HG02763 (cell line): Measurements from ENCODE around the gene CCND1.
"Not testable (repeated sequence)": the region's sequence is repeated elsewhere in the genome, so short reads cannot be mapped to it uniquely, and the experiment has no call there.

Experiments
- ATAC-seq: cut with Tn5 transposase; IDR thresholded peaks from one replicate; pipeline ENCODE4 v1.9.1; 2021; ENCODE audit warnings: mild to moderate bottlenecking, moderate library complexity; ENCODE audit not compliant: unreplicated experiment

The CCND1 gene

GRCh38 chr11:69686452-69686851 is 45.5 kb downstream of the CCND1 start:
- no peak for ATAC-seq

GRCh38 chr11:69686856-69687255 is 45.9 kb downstream of the CCND1 start:
- ATAC-seq: no peak

DNA sequence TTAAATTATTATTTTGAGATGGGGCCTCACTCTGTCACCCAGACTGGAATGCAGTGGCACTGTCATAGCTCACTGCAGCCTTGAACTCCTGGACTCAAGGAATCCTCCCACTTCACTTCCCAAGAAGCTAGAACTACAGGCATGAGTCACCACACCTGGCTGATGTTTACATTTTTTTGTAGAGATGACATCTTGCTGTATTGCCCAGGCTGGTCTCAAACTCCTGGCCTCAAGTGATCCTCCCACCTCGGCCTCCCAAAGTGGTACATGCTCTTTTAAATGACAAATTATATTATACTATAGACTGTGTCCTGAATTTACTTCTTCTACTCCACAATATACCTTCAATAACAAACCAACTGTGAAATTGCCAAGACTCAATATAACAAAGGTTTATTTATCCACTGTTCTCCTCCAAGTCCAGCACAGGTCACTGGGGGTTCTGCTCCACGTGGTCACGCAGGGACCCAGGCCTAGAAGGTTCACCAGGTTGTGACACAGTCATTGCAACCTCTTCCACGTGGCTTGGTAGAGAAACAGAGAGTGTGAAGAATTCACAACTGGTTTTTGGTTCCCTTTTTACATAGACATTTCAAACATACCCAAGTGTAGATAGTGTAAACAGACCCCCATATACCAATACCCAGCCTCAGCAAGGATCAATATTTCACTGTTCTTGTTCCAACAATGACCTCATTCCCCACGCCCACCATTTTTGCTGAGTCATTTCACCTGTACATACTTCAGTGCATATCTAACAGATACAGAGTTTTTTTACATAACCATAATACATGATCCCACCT is 47.2 kb downstream of the CCND1 start:
- not testable (repeated sequence) for ATAC-seq

GRCh38 chr11:69689484-69690319 is 48.7 kb downstream of the CCND1 start:
- ATAC-seq: no peak

GRCh38 chr11:69691463-69691862 is 50.5 kb downstream of the CCND1 start:
- no peak for ATAC-seq

DNA sequence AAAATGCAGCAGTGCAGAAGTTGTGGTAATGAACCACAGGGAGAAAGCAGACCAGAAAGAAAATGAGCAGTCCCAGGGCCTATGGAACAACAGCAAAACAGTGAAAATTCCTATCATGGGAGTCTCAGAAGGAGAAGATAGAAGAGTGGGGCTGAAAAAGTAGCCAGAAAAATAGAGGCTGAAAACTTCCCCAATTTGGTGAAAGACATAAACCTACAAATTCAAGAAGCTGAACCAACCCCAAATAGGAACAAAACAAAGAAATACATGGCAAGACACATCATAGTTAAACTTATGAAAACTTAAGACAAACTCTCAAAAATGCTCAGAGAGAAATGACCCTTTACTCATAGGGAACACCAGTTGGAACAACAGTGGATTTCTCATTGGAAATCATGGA is 51.5 kb downstream of the CCND1 start:
- no peak for ATAC-seq

DNA sequence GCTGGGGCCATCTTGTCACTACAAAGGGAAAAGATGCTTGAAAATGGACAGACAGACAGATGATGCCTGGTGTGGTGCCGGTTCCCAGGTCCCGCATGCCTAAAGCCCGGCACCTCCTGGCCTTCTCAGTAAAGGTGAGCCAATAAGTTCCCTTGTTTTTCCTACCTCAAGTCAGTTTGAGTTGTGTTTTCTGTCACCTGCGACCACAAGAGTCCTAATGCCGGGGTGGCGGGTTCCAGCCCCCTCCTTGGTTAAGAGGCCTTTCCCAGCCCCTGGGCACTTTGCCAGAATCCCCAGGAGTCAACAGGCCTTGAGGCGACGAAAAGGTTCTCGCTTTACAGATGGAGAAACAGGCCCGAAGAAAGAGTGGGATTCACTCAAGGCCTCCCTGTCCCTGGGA is 53.8 kb downstream of the CCND1 start:
- ATAC-seq: no peak

- no peak for ATAC-seq
Observed at GRCh38 chr11:69695581-69695980, 54.6 kb downstream of the CCND1 start.

DNA sequence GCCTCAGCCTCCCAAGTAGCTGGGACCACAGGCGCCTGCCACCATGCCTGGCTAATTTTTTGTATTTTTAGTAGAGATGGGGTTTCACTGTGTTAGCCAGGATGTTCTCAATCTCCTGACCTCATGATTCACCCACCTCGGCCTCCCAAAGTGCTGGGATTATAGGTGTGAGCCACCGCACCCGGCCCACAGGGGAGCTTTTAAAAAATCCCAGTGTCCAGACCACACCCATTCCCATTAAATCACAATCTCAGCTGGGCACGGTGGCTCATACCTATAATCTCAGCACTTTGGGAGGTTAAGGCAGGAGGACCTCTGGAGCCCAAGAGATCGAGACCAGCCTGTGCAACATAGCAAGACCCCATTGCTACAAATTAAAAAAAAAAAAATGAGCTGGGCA is 55.0 kb downstream of the CCND1 start:
- ATAC-seq: not testable (repeated sequence)

DNA sequence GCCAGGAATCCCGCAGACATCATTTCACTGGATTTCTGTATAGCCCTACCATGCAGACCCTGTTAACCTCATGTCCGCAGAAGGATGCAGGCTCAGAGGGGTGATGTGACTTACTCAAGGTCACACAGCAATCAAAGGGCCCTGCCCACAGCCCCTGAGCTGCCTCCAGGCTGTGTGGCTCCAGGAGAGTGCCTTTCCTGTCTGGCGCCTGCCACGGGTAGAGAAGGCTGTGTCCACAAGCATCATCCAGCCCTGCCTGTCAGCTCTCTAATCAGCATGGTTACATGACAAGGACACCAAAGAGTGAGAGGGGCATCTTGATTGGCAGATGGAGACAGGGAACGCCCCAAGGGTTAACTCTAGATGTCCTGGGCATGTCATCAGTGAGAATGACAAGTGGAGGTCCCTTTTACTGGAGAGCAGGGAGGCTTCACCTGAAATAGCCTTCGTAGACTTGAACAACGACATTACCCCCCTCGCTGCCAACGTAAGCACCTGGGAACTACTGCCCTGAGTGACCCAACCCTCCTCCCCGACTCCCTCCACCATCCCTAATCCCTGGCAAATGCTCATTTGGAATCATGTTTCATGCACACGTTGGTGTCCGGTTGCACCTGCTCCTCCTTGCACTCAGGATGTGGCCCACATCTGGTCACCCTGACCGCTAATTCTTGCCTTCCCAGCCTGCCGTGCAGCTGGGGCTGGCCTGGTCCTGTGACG is 56.0 kb downstream of the CCND1 start:
- ATAC-seq: no peak

DNA sequence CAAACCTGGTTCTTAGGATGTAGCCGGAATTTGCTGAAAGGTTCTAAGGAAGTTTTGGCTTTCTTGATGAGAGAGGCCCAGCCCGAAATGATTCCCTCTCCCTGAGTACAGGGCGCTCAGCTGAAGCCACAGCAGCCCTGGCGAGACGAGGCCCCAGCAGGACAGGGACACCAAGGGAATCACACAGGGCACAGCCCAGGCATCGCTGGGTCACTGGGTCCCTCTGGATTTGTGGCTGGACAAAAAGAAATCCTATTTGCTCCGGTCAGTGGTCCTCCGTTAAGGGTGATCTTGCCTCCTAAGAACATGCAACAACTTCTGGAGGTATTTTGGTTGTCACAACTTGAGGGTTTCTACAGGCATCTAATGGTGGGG is 56.5 kb downstream of the CCND1 start:
- no peak for ATAC-seq

GRCh38 chr11:69697861-69698260 is 56.9 kb downstream of the CCND1 start:
- ATAC-seq: no peak

DNA sequence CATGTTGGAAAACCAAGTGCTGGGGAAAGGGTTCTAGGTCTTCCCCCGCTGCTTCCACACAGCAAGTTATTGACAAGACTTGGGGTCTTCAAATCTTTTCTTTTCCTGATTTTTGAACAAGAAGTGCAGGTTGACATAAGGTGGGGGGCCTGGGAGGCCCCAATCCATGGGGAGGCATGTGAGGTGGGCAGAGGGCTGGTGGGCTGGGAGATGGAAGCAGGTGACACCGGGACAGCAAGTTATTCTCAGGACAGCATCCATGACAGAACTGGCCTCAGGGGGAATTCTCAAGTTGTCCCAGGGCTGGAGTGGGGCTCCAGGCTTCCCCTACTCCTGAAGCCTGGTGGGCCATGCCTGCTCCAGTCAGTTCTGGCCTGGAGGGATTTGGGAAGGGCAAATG is 57.4 kb downstream of the CCND1 start:
- ATAC-seq: no peak

- no peak for ATAC-seq
Observed at GRCh38 chr11:69699213-69699612, 58.3 kb downstream of the CCND1 start.

DNA sequence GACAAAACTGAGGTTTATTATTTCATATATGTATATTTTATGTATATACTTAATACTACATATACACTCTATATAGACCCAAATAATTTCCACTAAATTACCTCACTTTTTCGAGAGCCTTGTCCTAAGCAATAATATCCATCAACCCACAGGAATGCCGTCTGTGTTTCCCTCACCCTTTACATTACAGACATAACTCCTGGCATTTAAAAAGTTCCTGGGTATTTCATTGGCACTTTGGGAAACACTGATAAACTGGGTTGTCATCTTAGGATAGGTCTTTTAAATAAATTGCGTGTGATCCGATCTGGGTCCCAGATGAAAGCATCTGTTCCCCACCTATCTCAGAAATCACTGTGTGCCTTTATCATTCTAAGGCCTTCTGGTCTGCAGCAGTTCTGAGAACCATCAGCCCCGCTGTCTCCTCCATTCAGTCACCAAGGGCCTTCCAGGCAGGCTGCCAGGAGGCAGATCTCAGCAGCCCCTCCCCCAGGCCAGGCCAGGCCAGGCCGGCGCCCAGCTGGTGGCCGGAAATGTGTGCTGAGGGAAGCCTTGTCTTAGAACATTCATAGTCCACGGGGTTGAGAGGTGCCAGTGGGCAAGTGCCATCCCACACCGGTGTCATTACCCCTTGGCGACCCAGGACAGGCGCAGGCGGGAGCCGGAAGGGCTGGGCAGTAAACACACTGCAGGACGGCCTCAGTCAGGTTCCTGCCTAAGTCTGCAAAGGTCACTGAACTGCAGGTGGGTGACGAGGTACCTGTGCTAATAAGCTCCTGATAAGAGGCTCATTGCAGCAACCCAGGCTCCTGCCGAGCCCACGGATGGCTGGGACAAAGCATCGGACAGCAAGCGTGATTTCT is 59.6 kb downstream of the CCND1 start:
- ATAC-seq: no peak

DNA sequence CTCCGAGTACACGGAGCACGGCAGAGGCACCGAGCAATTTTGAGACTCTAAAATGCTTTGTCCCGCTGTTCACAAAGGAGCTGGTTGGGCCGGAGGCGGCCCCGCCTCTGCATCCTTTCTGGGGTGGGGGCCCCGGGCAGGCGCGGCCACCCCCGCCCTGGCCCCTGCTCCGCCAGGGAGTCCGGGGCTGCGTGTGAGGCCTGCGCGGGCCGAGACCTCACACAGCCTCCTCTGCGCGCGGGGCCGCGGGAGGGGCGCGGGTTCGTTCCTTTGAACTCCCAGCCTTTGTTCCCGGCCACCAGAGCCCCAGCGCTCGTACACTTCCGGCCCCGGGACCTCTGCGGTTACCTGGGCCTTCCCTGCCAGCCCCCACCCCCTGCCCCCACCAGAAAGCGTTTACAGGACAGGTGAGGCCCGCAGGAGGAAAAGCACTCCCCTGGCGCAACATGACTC is 61.3 kb downstream of the CCND1 start:
- ATAC-seq: no peak

GRCh38 chr11:69702769-69703452 is 62.0 kb downstream of the CCND1 start:
- ATAC-seq: no peak

DNA sequence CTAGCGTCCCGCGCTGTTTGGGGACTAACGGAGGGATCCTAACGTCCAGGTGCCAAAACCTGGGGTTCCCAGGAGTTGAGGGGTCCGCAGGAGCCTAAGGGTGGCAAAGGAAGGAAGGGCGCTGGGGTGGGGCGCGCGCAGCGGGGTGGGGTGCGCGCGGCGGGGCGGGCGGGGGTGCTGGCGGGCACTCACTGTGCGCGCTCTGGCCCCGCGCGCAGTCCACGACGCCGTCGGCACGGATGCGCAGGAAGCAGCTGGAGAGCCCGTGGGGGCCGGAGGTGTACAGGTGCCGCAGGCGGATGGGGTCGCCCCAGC is 62.5 kb downstream of the CCND1 start:
- no peak for ATAC-seq
